ENCODE measurements around the gene MAP3K5.
"Not testable (repeated sequence)": the region's sequence is repeated elsewhere in the genome, so short reads cannot be mapped to it uniquely, and the experiment has no call there.

GRCh38 chr6:136584290-136584689, 208.0 kb downstream of the MAP3K5 start:
- TF ChIP-seq TOE1 (IDR thresholded peaks at IDR 0.05; ENCODE audit: borderline replicate concordance); TOE1 (CRISPR knock-in tag; IDR thresholded peaks at IDR 0.05; ENCODE audit: borderline replicate concordance, low read depth); HBP1 (CRISPR knock-in tag; IDR thresholded peaks at IDR 0.05); ZBTB9 (CRISPR knock-in tag; IDR thresholded peaks at IDR 0.05); STAG1 (CRISPR knock-in tag; IDR thresholded peaks at IDR 0.05; ENCODE audit: borderline replicate concordance); REST (IDR thresholded peaks at IDR 0.05; ENCODE audit: borderline replicate concordance); REST (CRISPR knock-in tag; IDR thresholded peaks at IDR 0.05; ENCODE audit: low read depth): not testable (repeated sequence)
